ENCODE results near the gene HPCAL1. TPM values are rescaled to one million over a fixed set of nuclear protein-coding genes. Genes with fewer than 3 reads are reported as not detected.

Gene HPCAL1
- total RNA-seq, 1 experiment from 2014 or later: 56.8 TPM

DNA sequence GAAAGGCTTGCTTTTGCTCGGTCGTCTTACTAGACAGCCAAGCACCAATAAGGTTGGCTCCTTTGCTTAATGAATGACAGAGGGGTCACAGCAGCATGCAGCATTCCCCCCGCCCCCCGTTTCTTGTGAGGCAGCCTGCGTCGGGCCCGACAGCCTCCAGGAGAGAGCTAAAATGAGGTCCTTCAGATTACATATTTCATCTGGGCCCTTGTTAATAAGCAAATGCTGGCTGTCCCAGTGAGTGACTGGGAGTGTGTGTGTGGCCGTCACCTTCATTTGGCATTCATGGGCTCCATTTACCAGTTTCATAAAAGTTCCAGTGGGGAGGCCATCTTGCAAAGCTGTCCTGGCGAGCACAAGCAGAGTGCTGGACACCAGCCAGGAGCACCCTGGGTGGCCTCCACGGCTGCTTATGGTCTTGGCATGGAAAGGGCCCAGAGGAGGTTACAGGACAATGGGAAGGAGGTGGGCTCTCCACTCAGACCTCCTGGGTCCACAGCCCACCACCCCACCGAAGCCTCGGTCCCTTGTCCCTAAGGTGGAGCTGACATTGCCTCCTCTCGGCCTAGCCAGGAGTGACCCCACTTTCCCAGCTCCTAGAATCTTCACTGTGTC lies 108.2 kb downstream of the HPCAL1 start:
- H3K27ac ChIP-seq: peak overlapping the region; percentile 83
- H3K4me3 ChIP-seq: peak overlapping the region; percentile 9
- peak; percentile 95 for DNase-seq (ENCODE audit: low read depth in 1 of 2, low spot score in 2 of 2)
- peaks cover 92% of the 10 kb centered on the region for H3K4me1 ChIP-seq (replicated peaks)
- peaks cover 8% of the 10 kb centered on the region; the same call in 1 of the 2 replicates for H3K36me3 ChIP-seq
- no peaks in the 10 kb centered on the region for H3K27me3 ChIP-seq (replicated peaks)
- no peaks in the 10 kb centered on the region for H3K9me3 ChIP-seq (replicated peaks)

DNA sequence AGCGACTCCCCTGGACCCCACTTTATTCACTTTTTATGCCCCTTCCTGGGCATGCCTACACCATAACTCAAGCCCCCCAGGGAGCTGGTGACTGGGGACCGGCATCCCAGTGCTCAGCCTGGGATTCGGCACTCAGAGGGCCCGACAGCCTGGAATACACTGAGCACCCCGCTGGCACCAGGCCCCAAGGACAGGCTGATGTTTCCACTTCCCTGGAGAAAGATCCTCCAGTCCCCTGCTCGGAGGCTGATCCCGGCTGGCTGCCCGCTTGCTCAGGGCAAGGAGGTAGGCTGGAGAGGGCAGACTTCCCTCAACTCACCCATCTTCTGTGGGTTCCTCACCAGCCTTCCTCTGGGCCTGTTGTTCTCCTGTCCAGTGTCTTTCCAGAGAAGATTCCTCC lies 108.9 kb downstream of the HPCAL1 start:
- Histone ChIP-seq H3K27ac (peak overlapping the region; percentile 83), H3K27me3 (replicated peaks) (no peaks in the 10 kb centered on the region), H3K4me3 (no peak overlapping the region), H3K4me1 (replicated peaks) (peaks cover 91% of the 10 kb centered on the region), H3K36me3 (peaks cover 8% of the 10 kb centered on the region; the same call in 1 of the 2 replicates), H3K9me3 (replicated peaks) (no peaks in the 10 kb centered on the region)
- DNase-seq (ENCODE audit: low read depth in 1 of 2, low spot score in 2 of 2): no peak

DNA sequence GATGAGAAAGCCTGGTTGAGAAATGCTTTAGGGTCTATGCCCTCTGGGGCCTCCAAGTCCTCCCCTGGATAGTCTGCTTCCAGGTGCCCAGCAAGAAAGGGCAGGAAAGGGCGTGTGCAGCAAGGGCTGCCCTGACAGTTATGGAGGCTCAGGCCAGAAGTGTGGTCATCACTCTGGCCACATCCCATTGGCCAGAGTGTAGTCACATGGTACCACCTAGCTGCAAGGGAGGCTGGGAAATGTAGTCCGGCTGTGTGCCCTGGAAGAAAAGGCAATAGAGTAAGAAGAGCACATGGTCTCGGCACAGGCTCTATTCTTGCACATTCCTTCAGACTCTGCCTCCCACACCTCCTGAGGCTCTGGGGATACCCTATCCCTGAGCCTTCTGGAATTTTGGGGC lies 109.7 kb downstream of the HPCAL1 start:
- Histone ChIP-seq H3K9me3 (replicated peaks) (no peaks in the 10 kb centered on the region), H3K27ac (no peak overlapping the region), H3K36me3 (peaks cover 8% of the 10 kb centered on the region; the same call in 1 of the 2 replicates), H3K27me3 (replicated peaks) (no peaks in the 10 kb centered on the region), H3K4me1 (replicated peaks) (peaks cover 95% of the 10 kb centered on the region), H3K4me3 (no peak overlapping the region)
- DNase-seq (ENCODE audit: low read depth in 1 of 2, low spot score in 2 of 2): peak; percentile 46 to 63

DNA sequence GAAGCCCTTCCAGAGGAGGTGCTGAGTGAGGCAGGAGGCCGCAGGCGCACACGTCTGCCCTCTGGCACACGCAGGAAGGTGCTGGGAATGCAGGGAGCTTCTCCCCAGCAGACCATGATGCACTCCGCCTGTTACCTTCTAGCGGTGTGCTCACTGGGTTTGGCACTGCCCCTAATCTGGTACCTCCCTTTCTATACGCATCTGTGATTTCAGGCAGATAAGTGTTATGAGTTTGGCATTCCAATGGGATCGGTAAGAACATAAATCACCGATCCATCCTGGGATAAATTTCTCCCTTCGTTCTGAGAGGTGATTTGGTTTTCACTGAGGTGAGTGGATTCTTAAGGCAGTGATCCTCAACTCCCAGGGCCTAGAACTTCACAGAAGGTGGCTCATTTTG lies 110.8 kb downstream of the HPCAL1 start:
- Histone ChIP-seq H3K36me3 (peaks cover 8% of the 10 kb centered on the region; the same call in 1 of the 2 replicates), H3K27ac (0 out of 2 replicates have a peak overlapping the region, but pooled peaks have one; percentile 5), H3K4me3 (no peak overlapping the region), H3K4me1 (replicated peaks) (peaks cover 95% of the 10 kb centered on the region), H3K9me3 (replicated peaks) (no peaks in the 10 kb centered on the region), H3K27me3 (replicated peaks) (no peaks in the 10 kb centered on the region)
- DNase-seq (ENCODE audit: low read depth in 1 of 2, low spot score in 2 of 2): no peak

DNA sequence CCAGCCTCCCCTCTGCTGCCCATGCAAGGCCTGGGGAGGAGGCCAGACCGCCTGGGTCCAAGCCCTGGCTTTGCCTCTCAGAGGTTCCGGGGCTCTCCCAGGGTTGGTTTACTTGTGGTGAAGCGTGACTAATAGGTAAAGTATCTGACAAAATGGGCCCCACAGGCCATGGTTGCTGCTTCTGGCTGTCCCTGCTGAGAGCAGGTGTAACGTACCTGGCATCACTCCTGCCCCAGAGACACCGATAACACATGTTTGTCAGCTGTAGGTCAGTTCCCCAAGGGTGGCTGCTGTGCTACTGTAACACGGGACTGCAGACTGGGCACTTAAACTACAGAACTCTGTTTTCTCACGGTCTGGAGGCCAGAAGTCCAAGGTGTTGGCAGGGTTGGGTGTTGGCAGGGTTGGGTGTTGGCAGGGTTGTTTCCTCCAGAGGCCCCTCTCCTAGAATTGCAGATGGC lies 111.3 kb downstream of the HPCAL1 start:
- Histone ChIP-seq H3K4me1 (replicated peaks) (peaks cover 95% of the 10 kb centered on the region), H3K27ac (no peak overlapping the region), H3K27me3 (replicated peaks) (no peaks in the 10 kb centered on the region), H3K9me3 (replicated peaks) (no peaks in the 10 kb centered on the region), H3K4me3 (no peak overlapping the region), H3K36me3 (peaks cover 8% of the 10 kb centered on the region; the same call in 1 of the 2 replicates)
- peak; percentile 66 to 72 for DNase-seq (ENCODE audit: low read depth in 1 of 2, low spot score in 2 of 2)

DNA sequence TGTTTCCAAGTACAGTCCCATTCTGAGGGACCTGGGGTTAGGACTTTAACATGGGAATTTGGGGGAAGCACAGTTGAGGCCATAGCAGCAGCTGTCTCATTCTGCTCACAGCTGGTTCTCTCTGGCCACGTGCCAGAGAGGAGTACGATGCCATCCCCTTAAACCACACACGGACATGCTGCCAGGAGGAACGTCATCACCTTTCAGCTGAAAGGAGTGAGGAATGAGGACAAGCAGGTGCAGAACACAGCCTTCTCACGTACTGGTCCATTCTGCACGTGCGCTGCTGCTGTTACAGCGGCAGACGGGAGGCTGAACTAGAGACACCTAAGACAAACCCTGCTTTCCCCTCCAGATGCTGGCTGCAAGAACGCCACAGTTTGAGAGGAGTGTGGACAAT lies 111.9 kb downstream of the HPCAL1 start:
- no peak overlapping the region for H3K4me3 ChIP-seq
- peaks cover 8% of the 10 kb centered on the region; the same call in 1 of the 2 replicates for H3K36me3 ChIP-seq
- no peak for DNase-seq (ENCODE audit: low read depth in 1 of 2, low spot score in 2 of 2)
- no peaks in the 10 kb centered on the region for H3K27me3 ChIP-seq (replicated peaks)
- no peaks in the 10 kb centered on the region for H3K9me3 ChIP-seq (replicated peaks)
- peaks cover 95% of the 10 kb centered on the region for H3K4me1 ChIP-seq (replicated peaks)
- H3K27ac ChIP-seq: no peak overlapping the region

DNA sequence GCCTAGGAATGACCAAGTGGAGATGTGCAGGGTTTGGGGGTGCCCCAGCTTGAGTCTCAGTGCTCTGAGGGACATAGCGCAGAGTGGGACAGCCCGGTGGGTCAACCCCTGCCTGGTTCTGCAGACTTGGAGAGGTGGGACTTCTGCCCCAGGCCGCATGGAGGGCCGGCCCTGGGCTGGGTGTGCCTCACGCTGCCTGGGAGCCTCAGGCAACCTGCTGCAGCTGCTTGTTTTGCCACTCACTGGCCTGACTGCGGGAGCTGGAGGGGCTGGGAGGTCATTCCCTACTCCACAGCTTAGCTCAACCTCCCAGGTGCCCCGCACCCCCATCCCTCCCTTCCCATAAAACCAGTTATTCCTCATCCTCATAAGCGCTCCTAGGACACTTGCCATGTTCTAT lies 112.3 kb downstream of the HPCAL1 start:
- DNase-seq (ENCODE audit: low read depth in 1 of 2, low spot score in 2 of 2): no peak
- Histone ChIP-seq H3K4me1 (replicated peaks) (peaks cover 93% of the 10 kb centered on the region), H3K4me3 (no peak overlapping the region), H3K27me3 (replicated peaks) (no peaks in the 10 kb centered on the region), H3K36me3 (peaks cover 5% of the 10 kb centered on the region; the same call in 1 of the 2 replicates), H3K27ac (no peak overlapping the region), H3K9me3 (replicated peaks) (no peaks in the 10 kb centered on the region)

DNA sequence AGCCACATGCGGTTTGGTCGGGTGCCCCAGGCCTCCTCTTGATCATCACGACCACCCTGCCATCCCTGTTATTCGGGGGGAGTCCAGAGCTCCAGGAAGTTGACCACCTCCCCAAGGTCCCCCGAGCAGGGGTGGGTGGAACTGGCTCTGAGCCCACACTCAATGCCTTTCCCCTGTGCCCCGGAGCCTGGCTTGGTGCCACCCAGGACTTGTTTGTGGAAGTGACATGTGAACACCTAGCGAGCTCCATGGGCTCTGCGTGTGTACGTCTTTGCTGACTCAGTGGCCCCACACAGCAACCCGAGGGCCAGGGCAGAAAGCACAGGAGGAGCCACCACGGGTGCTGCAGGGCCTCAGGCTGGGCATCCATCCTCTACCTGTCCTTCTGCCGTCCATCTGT lies 112.9 kb downstream of the HPCAL1 start:
- Histone ChIP-seq H3K36me3 (peaks cover 8% of the 10 kb centered on the region; the same call in 1 of the 2 replicates), H3K4me1 (replicated peaks) (peaks cover 89% of the 10 kb centered on the region), H3K9me3 (replicated peaks) (no peaks in the 10 kb centered on the region), H3K4me3 (no peak overlapping the region), H3K27me3 (replicated peaks) (no peaks in the 10 kb centered on the region), H3K27ac (no peak overlapping the region)
- DNase-seq (ENCODE audit: low read depth in 1 of 2, low spot score in 2 of 2): peak in 1 of 2 experiments; percentile 42

DNA sequence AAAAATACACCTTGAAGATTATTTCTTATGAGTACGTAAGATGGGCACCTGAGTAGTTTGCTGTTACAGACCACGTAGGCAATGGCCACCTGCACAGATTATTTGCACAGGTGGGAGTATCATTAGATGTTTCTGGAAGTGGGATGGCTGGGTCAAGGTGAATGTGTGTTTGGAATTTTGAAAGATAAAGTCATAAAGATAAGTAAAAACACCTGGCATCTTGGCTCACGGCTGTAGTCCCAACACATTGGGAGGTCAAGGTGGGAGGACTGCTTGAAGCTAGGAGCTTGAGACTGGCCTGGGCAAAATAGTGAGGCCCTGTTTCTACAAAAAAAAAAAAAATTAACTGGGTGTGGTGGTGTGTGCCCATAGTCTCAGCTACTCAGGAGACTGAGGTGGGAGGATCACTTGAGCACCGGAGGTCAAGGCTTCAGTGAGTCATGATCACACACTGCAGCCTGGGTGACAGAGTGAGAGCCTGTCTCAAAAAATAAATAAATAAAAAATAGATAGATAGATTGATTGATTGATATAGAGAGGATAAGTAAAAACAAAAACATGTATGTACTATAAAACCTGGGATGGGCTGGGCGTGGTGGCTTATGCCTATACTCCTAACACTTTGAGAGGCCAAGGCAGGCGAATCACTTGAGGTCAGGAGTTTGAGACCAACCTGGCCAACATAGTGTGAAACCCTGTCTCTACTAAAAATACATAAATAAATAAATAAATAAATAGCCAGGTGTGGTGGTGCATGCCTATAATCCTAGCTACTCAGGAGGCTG lies 115.0 kb downstream of the HPCAL1 start:
- H3K27ac ChIP-seq: no peak overlapping the region
- H3K36me3 ChIP-seq: peaks cover 12% of the 10 kb centered on the region
- no peak for DNase-seq (ENCODE audit: low read depth in 1 of 2, low spot score in 2 of 2)
- no peaks in the 10 kb centered on the region for H3K27me3 ChIP-seq (replicated peaks)
- H3K9me3 ChIP-seq (replicated peaks): no peaks in the 10 kb centered on the region
- H3K4me1 ChIP-seq (replicated peaks): peaks cover 68% of the 10 kb centered on the region
- H3K4me3 ChIP-seq: no peak overlapping the region

DNA sequence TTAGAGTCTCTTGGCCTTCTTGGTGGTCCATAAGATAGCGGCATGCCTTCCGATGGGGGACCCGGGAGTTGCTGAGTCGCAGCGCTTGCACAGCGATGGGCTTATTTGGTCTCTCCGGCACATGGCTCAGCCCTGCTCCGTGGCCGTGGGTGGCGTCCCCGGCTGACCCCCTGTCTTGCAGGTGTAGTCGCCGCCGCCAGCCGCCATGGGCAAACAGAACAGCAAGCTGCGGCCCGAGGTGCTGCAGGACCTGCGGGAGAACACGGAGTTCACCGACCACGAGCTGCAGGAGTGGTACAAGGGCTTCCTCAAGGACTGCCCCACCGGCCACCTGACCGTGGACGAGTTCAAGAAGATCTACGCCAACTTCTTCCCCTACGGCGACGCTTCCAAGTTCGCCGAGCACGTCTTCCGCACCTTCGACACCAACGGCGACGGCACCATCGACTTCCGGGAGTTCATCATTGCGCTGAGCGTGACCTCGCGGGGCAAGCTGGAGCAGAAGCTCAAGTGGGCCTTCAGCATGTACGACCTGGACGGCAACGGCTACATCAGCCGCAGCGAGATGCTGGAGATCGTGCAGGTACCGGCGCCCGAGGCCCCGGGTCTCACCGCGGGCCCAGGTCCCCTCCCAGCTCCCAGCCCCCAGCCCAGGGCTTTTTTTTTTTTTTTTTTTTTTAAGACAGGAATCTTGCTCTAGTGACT lies 117.0 kb downstream of the HPCAL1 start:
- Histone ChIP-seq H3K36me3 (peaks cover 27% of the 10 kb centered on the region), H3K9me3 (replicated peaks) (no peaks in the 10 kb centered on the region), H3K27me3 (replicated peaks) (no peaks in the 10 kb centered on the region), H3K4me1 (replicated peaks) (peaks cover 64% of the 10 kb centered on the region), H3K4me3 (no peak overlapping the region), H3K27ac (no peak overlapping the region)
- DNase-seq (ENCODE audit: low read depth in 1 of 2, low spot score in 2 of 2): no peak

DNA sequence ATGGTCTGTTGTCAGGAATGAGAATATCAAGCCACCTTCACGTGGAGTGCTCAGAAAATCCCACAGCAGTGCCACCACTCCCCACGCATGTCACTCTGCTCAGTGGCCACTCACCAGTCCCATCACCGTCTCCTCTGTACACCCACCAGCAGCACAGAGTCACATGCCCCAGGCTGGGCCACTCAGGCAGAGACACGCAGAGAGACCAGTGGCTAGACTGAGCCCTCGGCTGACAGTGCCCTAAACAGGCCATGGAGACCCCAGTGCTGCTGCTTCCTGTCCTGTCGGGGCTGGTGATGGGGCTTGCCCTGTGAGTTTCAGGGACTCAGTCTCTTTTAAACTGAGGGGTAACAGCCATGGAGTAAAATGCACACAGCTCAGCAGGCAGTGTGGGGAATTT lies 119.5 kb downstream of the HPCAL1 start:
- H3K9me3 ChIP-seq (replicated peaks): no peaks in the 10 kb centered on the region
- H3K27ac ChIP-seq: no peak overlapping the region
- no peaks in the 10 kb centered on the region for H3K27me3 ChIP-seq (replicated peaks)
- peaks cover 31% of the 10 kb centered on the region for H3K36me3 ChIP-seq
- no peak overlapping the region for H3K4me3 ChIP-seq
- H3K4me1 ChIP-seq (replicated peaks): peaks cover 41% of the 10 kb centered on the region
- no peak for DNase-seq (ENCODE audit: low read depth in 1 of 2, low spot score in 2 of 2)

DNA sequence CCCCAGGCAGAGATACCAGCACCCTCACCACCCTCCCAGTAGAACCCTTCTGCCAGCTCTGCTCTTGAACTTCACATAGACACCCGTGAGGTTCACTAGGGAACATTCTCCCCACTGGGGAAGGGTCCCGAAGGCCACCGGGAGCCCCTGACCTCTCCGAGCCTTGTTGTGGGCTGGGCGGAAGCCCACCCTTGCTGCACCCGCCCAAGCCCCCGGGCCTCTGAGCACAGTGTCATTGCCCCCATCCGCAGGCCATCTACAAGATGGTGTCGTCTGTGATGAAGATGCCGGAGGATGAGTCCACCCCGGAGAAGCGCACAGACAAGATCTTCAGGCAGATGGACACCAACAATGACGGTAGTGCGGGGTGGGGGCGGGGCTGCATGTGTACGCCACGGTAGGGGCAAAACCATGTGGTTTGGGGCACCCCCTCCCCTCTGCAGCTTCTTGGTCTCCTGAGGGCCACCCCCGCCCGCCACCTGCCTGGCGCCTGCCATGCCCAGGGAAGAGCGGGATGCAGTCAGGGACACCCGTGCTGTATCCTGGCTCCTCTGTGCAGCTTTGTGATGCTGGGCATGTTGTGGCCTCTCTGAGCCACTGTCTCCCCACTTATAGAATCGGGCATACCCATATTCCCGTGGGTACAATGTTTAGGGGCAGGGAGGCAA lies 120.2 kb downstream of the HPCAL1 start:
- H3K4me1 ChIP-seq (replicated peaks): peaks cover 35% of the 10 kb centered on the region
- no peaks in the 10 kb centered on the region for H3K27me3 ChIP-seq (replicated peaks)
- H3K27ac ChIP-seq: no peak overlapping the region
- no peak for DNase-seq (ENCODE audit: low read depth in 1 of 2, low spot score in 2 of 2)
- peaks cover 31% of the 10 kb centered on the region for H3K36me3 ChIP-seq
- no peak overlapping the region for H3K4me3 ChIP-seq
- no peaks in the 10 kb centered on the region for H3K9me3 ChIP-seq (replicated peaks)

DNA sequence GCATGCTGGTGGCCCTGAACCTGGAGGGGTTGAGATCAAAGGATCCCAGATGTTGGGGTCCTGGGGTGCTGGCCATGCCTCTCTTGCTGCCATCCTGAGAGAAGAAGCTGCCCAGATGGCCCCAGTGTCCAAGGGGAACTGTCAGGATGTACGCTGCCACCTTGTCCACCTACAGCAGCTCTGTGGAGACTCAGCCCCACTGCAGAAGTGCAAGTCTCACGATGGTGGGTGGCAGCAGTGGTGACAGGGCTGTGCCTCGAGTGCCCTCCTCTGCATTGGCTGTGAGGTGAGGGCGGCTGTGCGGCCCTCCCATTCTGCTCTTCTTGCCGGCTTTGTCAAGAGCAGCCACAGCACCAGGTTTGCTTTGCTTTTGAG lies 120.7 kb downstream of the HPCAL1 start:
- Histone ChIP-seq H3K36me3 (peaks cover 31% of the 10 kb centered on the region), H3K4me3 (no peak overlapping the region), H3K4me1 (replicated peaks) (peaks cover 30% of the 10 kb centered on the region), H3K27ac (no peak overlapping the region), H3K27me3 (replicated peaks) (no peaks in the 10 kb centered on the region), H3K9me3 (replicated peaks) (no peaks in the 10 kb centered on the region)
- DNase-seq (ENCODE audit: low read depth in 1 of 2, low spot score in 2 of 2): no peak
